Liver (tissue), 9 donors: ENCODE measurements around the gene CENPT. TPM values are rescaled to one million over a fixed set of nuclear protein-coding genes. Genes with fewer than 3 reads are reported as not detected.
A peak's percentile ranks its signal among the peaks of the same experiment; 100 is the strongest.
"Not testable (repeated sequence)": the region's sequence is repeated elsewhere in the genome, so short reads cannot be mapped to it uniquely, and the experiment has no call there.

ENCODE experiments used
- DNase-seq: peaks from one replicate; pipeline ENCODE4 v3.0.0-alpha.2; 2017; ENCODE audit warnings: low spot score
- H3K27ac ChIP-seq, 2 donors: one replicate each; pipeline ENCODE4 v1.7.0; 2013; ENCODE audit warnings: inconsistent platforms in 2 of 2, low read length in 2 of 2, control low read depth in 1 of 2, low read depth in 1 of 2, mild to moderate bottlenecking in 1 of 2
- H3K27me3 ChIP-seq, 4 donors: one replicate each; pipeline versions ENCODE4 v1.6.1 to v1.7.0; 2013; ENCODE audit warnings: low read length in 3 of 4, inconsistent platforms in 1 of 4, mild to moderate bottlenecking in 1 of 4, moderate library complexity in 1 of 4; ENCODE audit not compliant: control insufficient read depth in 4 of 4, insufficient read depth in 4 of 4
- H3K36me3 ChIP-seq, 4 donors: one replicate each; pipeline versions ENCODE4 v1.6.1 to v1.7.0; 2013; ENCODE audit warnings: low read length in 3 of 4, mild to moderate bottlenecking in 3 of 4, low read depth in 1 of 4, moderate library complexity in 1 of 4; ENCODE audit not compliant: control insufficient read depth in 4 of 4, insufficient read depth in 3 of 4
- H3K4me1 ChIP-seq, 4 donors: one replicate each; pipeline versions ENCODE4 v1.6.1 to v1.7.0; 2013; ENCODE audit warnings: low read length in 3 of 4, mild to moderate bottlenecking in 3 of 4, moderate library complexity in 1 of 4; ENCODE audit not compliant: control insufficient read depth in 4 of 4, insufficient read depth in 4 of 4
- H3K4me3 ChIP-seq, 3 donors: one replicate each; pipeline versions ENCODE4 v1.6.1 to v1.7.0; 2013; ENCODE audit warnings: low read length in 3 of 3, control low read depth in 1 of 3, low read depth in 1 of 3, mild to moderate bottlenecking in 1 of 3
- H3K9ac ChIP-seq, 2 donors: one replicate each; pipeline ENCODE4 v1.7.0; 2013; ENCODE audit warnings: low read length in 2 of 2, mild to moderate bottlenecking in 2 of 2, moderate library complexity in 2 of 2, control low read depth in 1 of 2, low read depth in 1 of 2
- H3K9me3 ChIP-seq, 4 donors: one replicate each; pipeline versions ENCODE4 v1.6.1 to v1.7.0; 2013; ENCODE audit warnings: low read length in 3 of 4; ENCODE audit not compliant: control insufficient read depth in 4 of 4
- EGR1 ChIP-seq, 2 donors: IDR thresholded peaks; 2 replicates each; pipeline ENCODE4 v1.6.1; 2016 to 2018; ENCODE audit warnings: antibody characterized with exemption in 2 of 2, low read depth in 2 of 2
- FOXA1 ChIP-seq: IDR thresholded peaks from 2 replicates; pipeline ENCODE4 v1.6.1; 2016; ENCODE audit warnings: antibody characterized with exemption
- FOXA2 ChIP-seq: IDR thresholded peaks from 2 replicates; pipeline ENCODE4 v1.6.1; 2016; ENCODE audit warnings: antibody characterized with exemption
- GABPA ChIP-seq, 2 donors: IDR thresholded peaks in 1 of 2; conservative IDR thresholded peaks in 1 of 2; 2 replicates each; pipeline ENCODE4 v1.6.1; 2016; ENCODE audit warnings: antibody characterized with exemption in 2 of 2, mild to moderate bottlenecking in 1 of 2, moderate library complexity in 1 of 2
- HNF4A ChIP-seq, 2 donors: conservative IDR thresholded peaks; 2 replicates each; pipeline ENCODE4 v1.6.1; 2016; ENCODE audit warnings: antibody characterized with exemption in 2 of 2, mild to moderate bottlenecking in 2 of 2
- HNF4G ChIP-seq: IDR thresholded peaks from 2 replicates; pipeline ENCODE4 v1.6.1; 2016; ENCODE audit warnings: antibody characterized with exemption
- JUND ChIP-seq, 2 donors: IDR thresholded peaks; 2 replicates each; pipeline ENCODE4 v1.6.1; 2016; ENCODE audit warnings: antibody characterized with exemption in 2 of 2
- NR2F2 ChIP-seq: IDR thresholded peaks from 2 replicates; pipeline ENCODE4 v1.6.1; 2016; ENCODE audit warnings: antibody characterized with exemption
- RXRA ChIP-seq, 2 donors: IDR thresholded peaks; 2 replicates each; pipeline ENCODE4 v1.6.1; 2017 to 2018; ENCODE audit warnings: antibody characterized with exemption in 2 of 2, mild to moderate bottlenecking in 1 of 2
- SP1 ChIP-seq: IDR thresholded peaks from 2 replicates; pipeline ENCODE4 v1.6.1; 2018; ENCODE audit warnings: antibody characterized with exemption, mild to moderate bottlenecking
- TAF1 ChIP-seq: conservative IDR thresholded peaks from 2 replicates; pipeline ENCODE4 v1.6.1; 2016; ENCODE audit warnings: antibody characterized with exemption, mild to moderate bottlenecking
- YY1 ChIP-seq: IDR thresholded peaks from 2 replicates; pipeline ENCODE4 v1.6.1; 2016; ENCODE audit warnings: antibody characterized with exemption, mild to moderate bottlenecking
- WGBS: extraction: QIAGEN DNeasy Blood & Tissue Kit; methylation state at CpG from one replicate; pipeline ENCODE4 v1.1.7; 2013; 5-methylcytosine and 5-hydroxymethylcytosine counted together
- polyA plus RNA-seq, 2 donors: library from polyadenylated mRNA; stranded (reverse) in 1 of 2; unstranded in 1 of 2; fragments of 200-250 nt in 1 of 2; fragments of >200 nt in 1 of 2; fragmentation: Nextera tagmentation in 1 of 2; extraction: Ambion mirVana in 1 of 2; gene quantifications; one replicate each; pipeline versions ENCODE4 v1.2.1 to v1.2.3, GENCODE V29; 2013 to 2015
- total RNA-seq, 2 donors: library from RNA; depleted of rRNA; stranded (reverse); fragments of >200 nt; gene quantifications; one replicate each; pipeline ENCODE4 v1.2.3, GENCODE V29; 2014
- TF ChIP-seq, protein P1 (sequence below): IDR thresholded peaks from 2 replicates; pipeline ENCODE4 v1.6.1; 2016; ENCODE audit warnings: antibody characterized with exemption
- TF ChIP-seq, protein P2 (sequence below): IDR thresholded peaks from 2 replicates; pipeline ENCODE4 v1.6.1; 2016; ENCODE audit warnings: antibody characterized with exemption
- TF ChIP-seq, protein P3 (sequence below): fragments of 150-350 bp; IDR thresholded peaks from 2 replicates; pipeline ENCODE4 v1.5.1; 2017; ENCODE audit warnings: improper control_type of control experiment, low read depth, low read length; ENCODE audit not compliant: missing input control
- TF ChIP-seq, protein P4 (sequence below): IDR thresholded peaks from 2 replicates; pipeline ENCODE4 v1.6.1; 2016; ENCODE audit warnings: antibody characterized with exemption
- TF ChIP-seq, protein P5 (sequence below): IDR thresholded peaks from 2 replicates; pipeline ENCODE4 v1.6.1; 2016; ENCODE audit warnings: antibody characterized with exemption, mild to moderate bottlenecking
- donor health status: healthy.
- donor health status: healthy.
- donor health status: healthy.
- donor health status: healthy.
- donor health status: healthy.

CENPT gene
- total and polyA plus RNA-seq, 4 donors, result 11.4 to 26.9 (median 19.3) TPM

GRCh38 chr16:67841198-67841815 is 6.2 kb downstream of the CENPT start:
- Histone ChIP-seq H3K4me1 (peaks cover 7 to 39% (median 32%) of the 10 kb centered on the region in 4 donors), H3K9me3 (no peaks in the 10 kb centered on the region), H3K27me3 (no peaks in the 10 kb centered on the region), H3K27ac (peak overlapping the region; percentile 97 to 99), H3K4me3 (peak overlapping the region in 2 of 3 donors; percentile 60 to 78), H3K9ac (peak overlapping the region in 1 of 2 donors; percentile 67), H3K36me3 (no peaks in the 10 kb centered on the region)
- WGBS, result 54% methylated on average over 17 of the region's 17 CpGs
- DNase-seq, result no peak
- TF ChIP-seq TAF1 (no peak), HNF4A (conservative IDR thresholded peaks at IDR 0.05) (no peak), JUND (IDR thresholded peaks at IDR 0.05) (no peak), GABPA (IDR thresholded peaks at IDR 0.05 in 1 of 2, conservative IDR thresholded peaks at IDR 0.05 in 1 of 2) (no peak), RXRA (IDR thresholded peaks at IDR 0.05) (no peak), EGR1 (IDR thresholded peaks at IDR 0.05; ENCODE audit: low read depth in 2 of 2) (no peak), NR2F2 (no peak), FOXA1 (no peak), SP1 (no peak), FOXA2 (no peak), HNF4G (no peak)
- TF ChIP-seq, protein P1, sequence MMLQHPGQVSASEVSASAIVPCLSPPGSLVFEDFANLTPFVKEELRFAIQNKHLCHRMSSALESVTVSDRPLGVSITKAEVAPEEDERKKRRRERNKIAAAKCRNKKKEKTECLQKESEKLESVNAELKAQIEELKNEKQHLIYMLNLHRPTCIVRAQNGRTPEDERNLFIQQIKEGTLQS, result no peak
- TF ChIP-seq, protein P2, sequence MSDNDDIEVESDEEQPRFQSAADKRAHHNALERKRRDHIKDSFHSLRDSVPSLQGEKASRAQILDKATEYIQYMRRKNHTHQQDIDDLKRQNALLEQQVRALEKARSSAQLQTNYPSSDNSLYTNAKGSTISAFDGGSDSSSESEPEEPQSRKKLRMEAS, result no peak
- TF ChIP-seq, protein P3, sequence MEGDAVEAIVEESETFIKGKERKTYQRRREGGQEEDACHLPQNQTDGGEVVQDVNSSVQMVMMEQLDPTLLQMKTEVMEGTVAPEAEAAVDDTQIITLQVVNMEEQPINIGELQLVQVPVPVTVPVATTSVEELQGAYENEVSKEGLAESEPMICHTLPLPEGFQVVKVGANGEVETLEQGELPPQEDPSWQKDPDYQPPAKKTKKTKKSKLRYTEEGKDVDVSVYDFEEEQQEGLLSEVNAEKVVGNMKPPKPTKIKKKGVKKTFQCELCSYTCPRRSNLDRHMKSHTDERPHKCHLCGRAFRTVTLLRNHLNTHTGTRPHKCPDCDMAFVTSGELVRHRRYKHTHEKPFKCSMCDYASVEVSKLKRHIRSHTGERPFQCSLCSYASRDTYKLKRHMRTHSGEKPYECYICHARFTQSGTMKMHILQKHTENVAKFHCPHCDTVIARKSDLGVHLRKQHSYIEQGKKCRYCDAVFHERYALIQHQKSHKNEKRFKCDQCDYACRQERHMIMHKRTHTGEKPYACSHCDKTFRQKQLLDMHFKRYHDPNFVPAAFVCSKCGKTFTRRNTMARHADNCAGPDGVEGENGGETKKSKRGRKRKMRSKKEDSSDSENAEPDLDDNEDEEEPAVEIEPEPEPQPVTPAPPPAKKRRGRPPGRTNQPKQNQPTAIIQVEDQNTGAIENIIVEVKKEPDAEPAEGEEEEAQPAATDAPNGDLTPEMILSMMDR, result no peak
- TF ChIP-seq, protein P4, sequence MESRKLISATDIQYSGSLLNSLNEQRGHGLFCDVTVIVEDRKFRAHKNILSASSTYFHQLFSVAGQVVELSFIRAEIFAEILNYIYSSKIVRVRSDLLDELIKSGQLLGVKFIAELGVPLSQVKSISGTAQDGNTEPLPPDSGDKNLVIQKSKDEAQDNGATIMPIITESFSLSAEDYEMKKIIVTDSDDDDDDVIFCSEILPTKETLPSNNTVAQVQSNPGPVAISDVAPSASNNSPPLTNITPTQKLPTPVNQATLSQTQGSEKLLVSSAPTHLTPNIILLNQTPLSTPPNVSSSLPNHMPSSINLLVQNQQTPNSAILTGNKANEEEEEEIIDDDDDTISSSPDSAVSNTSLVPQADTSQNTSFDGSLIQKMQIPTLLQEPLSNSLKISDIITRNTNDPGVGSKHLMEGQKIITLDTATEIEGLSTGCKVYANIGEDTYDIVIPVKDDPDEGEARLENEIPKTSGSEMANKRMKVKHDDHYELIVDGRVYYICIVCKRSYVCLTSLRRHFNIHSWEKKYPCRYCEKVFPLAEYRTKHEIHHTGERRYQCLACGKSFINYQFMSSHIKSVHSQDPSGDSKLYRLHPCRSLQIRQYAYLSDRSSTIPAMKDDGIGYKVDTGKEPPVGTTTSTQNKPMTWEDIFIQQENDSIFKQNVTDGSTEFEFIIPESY, result no peak
- TF ChIP-seq, protein P5, sequence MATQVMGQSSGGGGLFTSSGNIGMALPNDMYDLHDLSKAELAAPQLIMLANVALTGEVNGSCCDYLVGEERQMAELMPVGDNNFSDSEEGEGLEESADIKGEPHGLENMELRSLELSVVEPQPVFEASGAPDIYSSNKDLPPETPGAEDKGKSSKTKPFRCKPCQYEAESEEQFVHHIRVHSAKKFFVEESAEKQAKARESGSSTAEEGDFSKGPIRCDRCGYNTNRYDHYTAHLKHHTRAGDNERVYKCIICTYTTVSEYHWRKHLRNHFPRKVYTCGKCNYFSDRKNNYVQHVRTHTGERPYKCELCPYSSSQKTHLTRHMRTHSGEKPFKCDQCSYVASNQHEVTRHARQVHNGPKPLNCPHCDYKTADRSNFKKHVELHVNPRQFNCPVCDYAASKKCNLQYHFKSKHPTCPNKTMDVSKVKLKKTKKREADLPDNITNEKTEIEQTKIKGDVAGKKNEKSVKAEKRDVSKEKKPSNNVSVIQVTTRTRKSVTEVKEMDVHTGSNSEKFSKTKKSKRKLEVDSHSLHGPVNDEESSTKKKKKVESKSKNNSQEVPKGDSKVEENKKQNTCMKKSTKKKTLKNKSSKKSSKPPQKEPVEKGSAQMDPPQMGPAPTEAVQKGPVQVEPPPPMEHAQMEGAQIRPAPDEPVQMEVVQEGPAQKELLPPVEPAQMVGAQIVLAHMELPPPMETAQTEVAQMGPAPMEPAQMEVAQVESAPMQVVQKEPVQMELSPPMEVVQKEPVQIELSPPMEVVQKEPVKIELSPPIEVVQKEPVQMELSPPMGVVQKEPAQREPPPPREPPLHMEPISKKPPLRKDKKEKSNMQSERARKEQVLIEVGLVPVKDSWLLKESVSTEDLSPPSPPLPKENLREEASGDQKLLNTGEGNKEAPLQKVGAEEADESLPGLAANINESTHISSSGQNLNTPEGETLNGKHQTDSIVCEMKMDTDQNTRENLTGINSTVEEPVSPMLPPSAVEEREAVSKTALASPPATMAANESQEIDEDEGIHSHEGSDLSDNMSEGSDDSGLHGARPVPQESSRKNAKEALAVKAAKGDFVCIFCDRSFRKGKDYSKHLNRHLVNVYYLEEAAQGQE, result no peak

GRCh38 chr16:67837811-67838210 is 9.7 kb downstream of the CENPT start:
- TF ChIP-seq YY1 (no peak), HNF4A (conservative IDR thresholded peaks at IDR 0.05) (no peak)
- WGBS, result 94% methylated on average over 2 of the region's 2 CpGs

DNA sequence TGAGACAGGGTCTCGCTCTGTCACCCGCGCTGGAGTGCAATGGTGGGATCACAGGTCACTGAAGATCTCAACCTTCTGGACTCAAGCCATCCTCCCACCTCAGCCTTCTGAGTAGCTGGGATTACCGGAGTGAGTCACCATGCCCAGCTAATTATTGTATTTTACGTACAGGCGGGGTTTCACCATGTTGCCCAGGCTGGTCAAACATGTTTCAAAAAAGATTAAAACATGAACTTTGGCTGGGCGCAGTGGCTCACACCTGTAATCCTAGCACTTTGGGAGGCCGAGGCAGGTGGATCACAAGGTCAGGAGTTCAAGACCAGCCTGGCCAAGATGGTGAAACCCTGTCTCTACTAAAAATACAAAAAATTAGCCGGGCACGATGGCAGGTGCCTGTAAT is 10.3 kb downstream of the CENPT start:
- WGBS, result 91% methylated on average over 10 of the region's 10 CpGs
- not testable (repeated sequence) for H3K9me3 ChIP-seq, DNase-seq, H3K4me3 ChIP-seq, H3K27me3 ChIP-seq, H3K9ac ChIP-seq, H3K36me3 ChIP-seq, H3K27ac ChIP-seq
- H3K4me1 ChIP-seq, result peaks cover 4 to 19% (median 9%) of the 10 kb centered on the region in 4 donors

More at GRCh38 chr16:67837811-67838210, 9.7 kb downstream of the CENPT start:
- no peak overlapping the region for H3K9ac ChIP-seq
- no peaks in the 10 kb centered on the region for H3K36me3 ChIP-seq
- DNase-seq, result no peak
- H3K4me3 ChIP-seq, result no peak overlapping the region
- no peaks in the 10 kb centered on the region for H3K27me3 ChIP-seq
- no peak overlapping the region for H3K27ac ChIP-seq
- H3K9me3 ChIP-seq, result no peaks in the 10 kb centered on the region
- peaks cover 0 to 17% (median 9%) of the 10 kb centered on the region in 4 donors for H3K4me1 ChIP-seq
